MV-4-11 (cell line): Measurements from ENCODE around the gene CDK5RAP1.
"Not testable (repeated sequence)": the region's sequence is repeated elsewhere in the genome, so short reads cannot be mapped to it uniquely, and the experiment has no call there.

Experiments used
- DNase-seq: peaks from one replicate; lab custom pipeline; 2025; lab: John Stamatoyannopoulos, UW

The CDK5RAP1 gene

DNA sequence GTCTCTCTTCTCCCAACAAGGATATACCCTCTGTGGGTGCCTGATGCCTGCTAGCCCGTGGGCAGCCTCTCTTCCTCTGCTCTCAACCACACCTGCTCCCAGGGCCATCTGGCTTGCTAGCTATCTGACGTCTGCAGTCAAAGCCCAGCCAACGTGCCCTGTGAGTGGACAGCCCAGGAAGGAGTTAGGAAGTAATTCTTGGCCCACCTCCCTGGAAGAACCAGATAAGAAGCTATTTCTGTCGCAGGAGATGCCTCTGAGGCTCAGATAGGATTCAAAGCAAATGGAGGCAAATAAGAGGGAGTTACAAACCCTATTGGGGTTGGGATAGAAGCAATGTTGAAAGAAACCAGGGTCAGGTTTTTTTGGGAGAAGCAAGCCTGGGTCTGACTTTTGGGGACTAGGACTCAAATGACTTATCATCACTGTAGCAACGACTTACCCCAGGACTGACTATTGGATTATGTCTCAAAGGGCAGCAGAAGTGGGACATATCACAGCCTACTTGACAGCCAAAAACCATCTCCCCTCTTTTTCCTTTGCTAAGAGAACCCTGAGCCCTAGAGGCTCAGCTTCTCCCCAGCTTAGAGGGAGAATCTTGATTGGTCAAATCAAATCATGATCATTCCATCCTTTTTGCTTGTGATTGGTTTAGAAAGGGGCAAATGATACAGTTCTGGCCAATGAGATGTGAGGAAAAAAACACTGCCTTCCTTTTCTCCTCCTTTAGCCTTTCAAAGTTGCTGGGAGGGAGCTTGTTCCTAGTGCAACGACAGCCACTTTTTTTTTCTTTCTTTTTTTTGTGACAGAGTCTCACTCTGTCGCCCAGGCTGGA is 18.0 kb upstream of the CDK5RAP1 start:
- DNase-seq: no peak

DNA sequence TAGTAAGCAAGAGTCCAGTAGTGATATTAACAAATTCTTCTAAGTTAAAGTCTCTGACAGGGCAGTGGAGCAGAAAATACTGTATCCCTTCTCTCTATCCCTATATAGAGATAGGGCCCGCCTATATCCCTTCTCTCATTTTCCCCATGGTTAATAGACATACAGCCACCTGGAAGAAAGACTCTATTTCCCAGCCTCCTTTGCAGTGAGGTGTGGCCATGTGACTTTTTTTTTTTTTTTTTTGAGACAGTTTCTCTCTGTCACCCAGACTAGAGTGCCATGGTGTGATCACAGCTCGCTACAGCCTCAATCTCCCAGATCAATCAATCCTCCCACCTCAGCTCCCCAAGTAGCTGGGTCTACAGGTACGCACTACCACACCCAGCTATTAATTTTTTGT is 16.7 kb upstream of the CDK5RAP1 start:
- no peak for DNase-seq

DNA sequence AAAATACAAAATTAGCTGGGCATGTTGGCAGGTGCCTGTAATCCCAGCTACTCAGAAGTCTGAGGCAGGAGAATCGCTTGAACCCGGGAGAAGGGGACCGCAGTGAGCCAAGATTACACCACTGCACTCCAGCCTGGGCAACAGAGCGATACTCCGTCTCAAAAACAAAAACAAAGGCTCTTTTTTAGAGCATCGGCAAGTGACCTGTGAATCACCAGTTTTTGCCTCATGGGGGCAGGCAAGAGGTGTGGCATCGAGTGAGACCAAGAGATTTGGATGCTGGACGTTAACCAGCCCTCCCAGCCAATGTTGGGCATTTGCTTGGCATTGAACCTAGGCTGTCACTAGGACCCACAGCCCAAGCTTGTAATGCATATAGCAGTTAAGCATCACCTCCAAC is 14.6 kb upstream of the CDK5RAP1 start:
- peak; percentile 5 for DNase-seq

DNA sequence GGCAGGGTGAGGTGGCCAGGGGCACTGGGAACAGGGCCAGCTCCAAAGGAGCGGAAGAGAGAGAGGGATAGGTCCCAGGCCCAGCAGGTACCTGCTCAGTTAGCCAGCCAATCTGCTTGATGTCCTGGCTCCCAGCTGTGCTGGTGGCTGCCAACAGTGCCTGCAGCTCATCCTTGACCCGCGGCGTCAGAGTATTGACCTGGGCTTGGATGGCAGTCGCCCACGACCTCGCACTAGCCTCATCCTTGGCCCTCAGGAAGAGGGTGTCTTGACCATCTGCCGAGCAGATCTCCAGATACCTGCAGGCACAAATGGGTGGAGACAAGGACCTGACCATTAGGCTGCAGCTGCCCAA is 11.1 kb upstream of the CDK5RAP1 start:
- DNase-seq: no peak

DNA sequence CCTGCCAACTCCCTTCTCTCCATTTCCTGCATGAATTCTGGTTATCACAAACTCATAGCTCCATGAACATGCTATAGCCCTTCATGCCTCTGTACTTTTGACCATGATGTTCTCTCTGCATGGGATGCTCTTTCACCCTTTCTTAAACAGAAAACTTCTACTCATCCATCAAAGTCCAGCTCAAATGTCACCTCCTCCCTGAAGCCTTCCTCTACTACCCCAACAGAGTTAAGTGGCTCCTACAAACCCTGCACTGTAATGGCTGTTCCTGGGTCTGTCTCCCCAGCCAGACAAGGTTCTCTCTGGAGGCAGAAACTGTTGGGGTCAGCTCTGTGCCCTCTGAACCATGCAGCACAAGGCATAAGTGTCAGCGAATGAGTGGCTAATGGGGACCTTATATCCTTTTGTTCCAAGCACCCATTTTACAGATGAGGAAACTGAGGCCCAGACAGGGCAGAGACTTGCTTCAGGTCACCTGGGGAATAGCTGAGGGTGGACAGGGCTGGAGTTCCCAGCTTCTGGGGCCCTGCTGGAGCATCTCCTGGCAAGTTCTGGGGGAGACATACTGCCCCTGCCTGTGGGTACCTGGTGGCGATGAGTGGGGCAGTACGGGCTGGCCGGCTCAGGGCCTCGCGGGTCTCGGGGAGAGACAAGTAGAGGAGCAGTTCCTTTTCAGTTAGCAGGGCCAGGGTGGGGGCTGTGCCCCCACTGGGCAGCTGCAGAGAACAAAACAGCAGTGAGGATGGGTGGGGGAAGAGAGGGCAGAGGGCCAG is 10.6 kb upstream of the CDK5RAP1 start:
- DNase-seq: no peak

DNA sequence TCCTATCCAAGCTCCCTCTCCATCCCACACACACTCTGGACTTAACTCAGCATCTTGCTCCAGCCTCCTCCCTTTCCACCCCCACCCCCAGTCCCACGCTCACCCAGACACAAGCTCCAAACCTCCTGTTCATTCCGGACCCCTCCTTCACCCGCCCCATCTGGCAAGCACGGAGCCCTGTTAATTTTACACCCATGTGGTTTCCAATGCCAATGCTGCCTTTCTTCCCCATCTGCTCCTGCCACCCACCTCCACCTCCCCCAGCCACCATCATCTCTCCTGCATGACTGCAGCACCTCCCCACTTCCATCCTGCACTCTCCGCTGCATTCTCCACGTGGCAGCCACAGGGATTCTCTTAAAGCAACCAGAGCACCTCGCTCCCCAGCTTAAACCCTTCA is 9.9 kb upstream of the CDK5RAP1 start:
- DNase-seq: no peak

DNA sequence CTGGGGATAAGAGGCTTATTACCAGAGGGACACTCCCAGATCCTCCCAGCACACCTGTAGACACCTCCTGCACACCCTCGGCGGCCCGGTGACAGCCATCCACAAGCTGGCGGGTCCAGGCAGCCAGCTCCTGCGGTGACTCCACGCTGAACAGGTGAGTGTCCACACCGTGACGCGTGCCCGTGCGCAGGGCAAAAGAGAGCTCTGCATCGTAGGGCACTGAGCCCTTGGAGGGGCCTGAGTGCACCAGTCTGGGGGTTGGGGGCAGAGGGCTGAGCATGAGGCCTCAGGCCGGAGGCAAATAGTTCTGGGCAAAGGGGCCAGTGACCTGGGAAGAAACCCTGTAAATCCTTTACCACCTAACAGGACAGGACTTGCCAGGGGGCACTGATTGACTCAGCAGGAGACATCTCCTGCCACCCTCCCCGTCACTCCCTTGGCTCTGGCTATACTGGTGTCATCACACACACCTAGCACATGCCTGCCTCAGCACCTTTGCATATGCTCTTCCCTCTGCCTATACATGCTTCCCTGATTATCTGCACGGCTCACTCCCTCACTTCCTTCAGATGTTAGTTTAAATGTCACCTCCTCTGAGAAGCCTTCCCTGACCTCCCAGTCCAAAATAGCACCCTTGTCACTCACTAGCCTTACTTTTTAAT is 8.9 kb upstream of the CDK5RAP1 start:
- DNase-seq: no peak

DNA sequence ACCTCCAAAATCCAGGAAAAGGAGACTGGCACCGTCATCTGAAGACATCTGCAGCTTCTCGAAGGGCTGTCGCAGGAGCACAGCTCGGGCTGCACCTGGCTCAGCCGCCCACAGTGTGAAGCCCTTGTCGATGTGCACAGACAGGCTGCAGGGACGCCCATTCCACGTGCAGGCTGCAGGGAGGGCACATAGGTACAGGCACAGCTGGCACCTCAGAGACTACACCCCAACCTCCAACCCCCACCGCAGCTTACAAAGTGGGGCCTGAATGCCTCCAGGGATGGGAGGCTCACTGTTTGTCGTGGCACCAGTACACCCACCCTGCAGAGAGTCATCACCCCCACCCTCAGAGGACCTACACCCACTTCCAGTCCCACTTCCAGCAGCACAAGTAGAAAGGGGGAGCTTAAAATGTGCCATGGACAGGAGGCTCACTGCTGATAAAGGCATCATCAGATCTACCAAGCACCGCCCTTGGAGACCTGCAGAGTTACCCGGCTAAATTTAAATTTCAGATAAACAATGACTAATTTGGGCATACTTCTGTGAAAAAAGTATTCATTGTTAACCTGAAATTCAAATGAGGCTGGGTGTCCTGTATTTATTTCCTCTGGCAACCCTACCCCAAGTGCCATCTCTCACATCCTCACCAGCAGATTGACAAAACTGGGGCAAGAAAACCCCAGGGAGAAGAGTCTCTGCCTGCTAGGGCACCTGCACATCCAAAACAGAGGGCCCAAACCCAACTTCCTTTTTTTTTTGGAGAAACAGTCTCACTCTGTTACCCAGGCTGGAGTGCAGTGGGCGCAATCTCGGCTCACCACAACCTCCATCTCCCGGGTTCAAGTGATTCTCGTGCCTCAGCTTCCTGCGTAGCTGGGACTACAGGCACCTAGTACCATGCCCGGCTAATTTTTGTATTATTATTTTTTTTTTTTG is 7.7 kb upstream of the CDK5RAP1 start:
- peak; percentile 71 for DNase-seq

DNA sequence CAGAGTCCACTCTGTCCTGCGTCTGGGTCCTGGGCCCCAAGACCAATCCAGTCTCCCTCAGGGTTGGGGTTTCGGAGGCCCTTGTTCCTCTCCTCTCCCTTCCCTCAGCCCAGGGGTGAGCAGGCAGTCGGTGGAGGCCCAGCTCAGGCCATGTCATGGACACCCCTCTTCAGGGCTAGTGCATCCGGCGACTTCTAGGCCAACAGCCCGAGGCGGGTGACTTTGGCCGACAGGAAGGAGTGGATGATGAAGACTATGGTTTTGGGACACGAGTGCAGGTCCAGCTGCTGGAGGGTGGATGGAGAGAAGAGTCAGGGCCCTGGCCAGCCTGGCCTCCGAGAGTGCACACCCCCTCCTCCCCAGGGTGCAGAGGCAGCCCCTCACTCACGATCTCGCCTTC is 7.0 kb upstream of the CDK5RAP1 start:
- no peak for DNase-seq

DNA sequence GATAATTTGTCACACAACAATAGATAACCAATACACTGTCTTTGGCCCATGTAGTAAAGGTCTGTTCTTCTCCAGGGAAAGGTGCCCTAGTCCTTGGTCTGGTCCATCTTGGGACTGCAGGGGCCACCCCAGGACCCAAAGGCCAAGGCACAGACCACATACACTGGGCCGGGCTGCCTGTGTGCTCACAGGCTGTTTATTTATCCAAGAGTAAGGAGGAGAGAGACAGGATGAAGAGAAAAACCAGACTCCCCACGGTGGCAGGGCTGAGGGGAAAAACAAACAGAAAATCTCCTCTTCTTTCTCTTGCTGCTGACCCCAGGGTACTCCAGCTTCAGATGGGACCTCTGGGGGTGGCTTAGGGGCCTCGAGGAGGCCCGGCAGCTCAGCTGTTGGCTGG is 6.5 kb upstream of the CDK5RAP1 start:
- no peak for DNase-seq

DNA sequence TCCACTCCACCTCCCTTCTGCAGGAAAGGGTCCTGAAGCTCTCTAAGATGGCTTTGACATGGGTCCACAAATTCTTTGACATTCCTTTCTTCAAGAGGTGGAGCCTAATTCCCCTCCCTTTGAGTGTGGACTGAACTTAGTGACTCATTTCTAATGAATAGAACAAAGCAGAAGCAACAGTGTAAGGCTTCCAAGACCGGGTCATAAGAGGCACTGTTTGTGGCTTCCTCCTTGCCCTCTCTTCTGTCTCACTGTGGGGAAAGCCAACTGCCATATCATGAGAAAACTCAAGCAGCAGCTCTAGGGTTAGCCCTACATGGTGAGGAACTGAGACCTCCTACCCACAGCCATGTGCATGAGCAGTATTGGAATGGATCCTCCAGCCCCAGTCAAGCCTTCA is 5.9 kb upstream of the CDK5RAP1 start:
- DNase-seq: peak; percentile 96

DNA sequence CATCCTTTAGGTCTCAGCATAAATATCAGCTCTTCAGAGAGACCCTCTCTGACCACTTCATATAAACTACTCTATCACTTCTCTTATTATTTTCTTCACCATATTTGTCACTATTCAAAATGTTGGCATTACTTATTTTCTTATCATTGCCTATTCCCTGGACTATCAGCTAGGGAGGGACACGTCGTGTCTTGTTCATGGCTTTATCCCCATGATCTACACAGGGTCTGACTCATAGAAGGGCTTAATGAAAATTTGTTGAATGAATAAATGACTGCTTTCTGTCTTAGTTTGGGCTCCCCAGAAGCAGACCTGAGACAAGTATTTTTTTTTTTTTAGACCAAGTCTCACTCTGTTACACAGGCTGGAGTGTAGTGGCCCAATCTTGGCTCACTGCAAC is 3.0 kb upstream of the CDK5RAP1 start:
- no peak for DNase-seq

DNA sequence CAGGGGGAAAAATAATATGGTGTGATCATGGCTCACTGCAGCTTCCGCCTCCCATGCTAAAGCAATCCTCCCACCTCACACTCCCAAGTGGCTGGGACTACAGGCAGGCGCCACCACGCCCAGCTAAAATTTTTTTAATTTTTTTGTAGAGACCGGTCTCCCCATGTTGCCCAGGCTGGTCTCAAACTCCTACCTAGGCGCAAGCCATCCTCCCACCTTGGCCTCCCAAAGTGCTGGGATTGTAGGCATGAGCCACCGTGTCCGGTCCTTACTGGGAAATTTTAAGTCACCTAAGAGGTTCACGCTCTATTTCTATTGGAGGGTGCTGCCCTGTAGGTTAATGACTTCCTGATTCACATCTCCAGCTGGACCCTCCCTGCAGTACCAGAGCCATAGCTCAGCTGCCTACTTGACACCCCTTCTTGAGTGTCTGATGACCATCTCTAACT is 626 bp upstream of the CDK5RAP1 start:
- DNase-seq: no peak

DNA sequence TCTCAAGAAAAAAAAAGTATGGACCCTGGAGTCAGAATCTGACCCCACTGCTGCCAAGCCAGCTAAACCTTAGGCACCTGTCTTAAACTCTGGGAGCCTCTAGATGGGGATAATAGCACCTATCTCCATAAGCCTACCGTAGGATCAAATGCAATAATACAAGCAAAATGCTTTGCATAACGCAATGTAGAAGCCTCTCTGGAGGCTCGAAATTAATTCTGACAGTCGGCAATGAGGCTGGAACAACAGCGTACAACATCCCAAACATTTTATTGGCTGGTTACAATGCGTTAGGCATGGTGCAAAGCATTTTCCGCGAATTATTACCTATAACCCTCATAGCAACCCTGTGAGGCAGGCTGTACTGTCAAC is 521 bp downstream of the CDK5RAP1 start:
- no peak for DNase-seq

DNA sequence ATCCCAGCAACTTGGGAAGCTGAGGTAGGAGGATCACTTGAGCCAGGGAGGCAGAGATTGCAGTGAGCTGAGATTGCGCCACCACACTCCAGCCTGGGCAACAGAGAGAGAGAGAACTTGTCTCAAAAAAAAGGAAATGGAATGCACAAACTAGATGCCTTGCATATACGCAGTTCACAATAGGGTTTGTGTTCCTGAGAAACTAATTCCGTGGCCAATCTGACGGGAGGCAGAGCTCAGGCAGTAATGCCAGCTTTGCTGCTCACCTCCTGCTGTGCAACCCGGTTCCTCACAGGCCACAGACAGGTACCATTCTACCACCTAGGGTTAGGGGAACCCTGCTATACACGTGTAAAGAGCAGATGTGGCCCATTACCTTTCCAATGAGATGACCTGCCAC is 1.4 kb downstream of the CDK5RAP1 start:
- peak; percentile 60 for DNase-seq

DNA sequence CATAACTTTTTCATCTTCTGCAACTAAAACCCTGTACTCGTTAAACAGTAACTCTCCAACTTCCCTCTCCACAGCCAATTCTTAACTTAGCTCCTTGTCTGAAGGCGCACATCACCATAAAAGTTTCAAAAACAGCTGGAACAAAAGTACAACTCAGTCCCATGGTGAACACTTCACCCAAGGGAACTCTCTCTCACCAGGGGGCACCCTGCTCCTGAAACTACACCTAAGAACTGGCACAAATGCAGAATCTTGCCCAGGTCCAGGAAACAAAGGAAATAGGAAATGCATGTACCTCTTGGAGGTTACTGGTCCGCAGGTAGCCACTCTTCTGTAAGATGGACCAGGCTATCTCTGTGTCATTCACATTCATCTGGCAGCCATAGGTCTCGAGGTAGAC is 6.6 kb downstream of the CDK5RAP1 start:
- DNase-seq: no peak

DNA sequence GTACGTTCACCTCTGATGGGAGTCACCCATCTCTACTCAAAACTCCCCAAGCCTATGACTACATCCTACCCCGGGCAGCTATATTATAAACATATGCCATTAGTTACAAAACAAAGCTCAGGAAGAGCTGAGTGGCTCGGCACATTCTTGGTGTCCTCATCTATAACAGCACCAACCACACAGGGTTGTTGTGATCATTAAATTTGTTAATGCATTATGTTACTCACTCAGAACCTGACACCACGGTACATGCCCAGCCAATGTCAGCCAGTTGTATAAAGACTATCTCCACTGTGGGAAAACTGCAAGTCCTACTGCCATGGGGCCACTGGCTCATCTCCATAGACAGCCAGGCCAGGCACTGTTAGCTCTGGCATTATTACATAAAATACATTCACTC is 7.7 kb downstream of the CDK5RAP1 start:
- no peak for DNase-seq

DNA sequence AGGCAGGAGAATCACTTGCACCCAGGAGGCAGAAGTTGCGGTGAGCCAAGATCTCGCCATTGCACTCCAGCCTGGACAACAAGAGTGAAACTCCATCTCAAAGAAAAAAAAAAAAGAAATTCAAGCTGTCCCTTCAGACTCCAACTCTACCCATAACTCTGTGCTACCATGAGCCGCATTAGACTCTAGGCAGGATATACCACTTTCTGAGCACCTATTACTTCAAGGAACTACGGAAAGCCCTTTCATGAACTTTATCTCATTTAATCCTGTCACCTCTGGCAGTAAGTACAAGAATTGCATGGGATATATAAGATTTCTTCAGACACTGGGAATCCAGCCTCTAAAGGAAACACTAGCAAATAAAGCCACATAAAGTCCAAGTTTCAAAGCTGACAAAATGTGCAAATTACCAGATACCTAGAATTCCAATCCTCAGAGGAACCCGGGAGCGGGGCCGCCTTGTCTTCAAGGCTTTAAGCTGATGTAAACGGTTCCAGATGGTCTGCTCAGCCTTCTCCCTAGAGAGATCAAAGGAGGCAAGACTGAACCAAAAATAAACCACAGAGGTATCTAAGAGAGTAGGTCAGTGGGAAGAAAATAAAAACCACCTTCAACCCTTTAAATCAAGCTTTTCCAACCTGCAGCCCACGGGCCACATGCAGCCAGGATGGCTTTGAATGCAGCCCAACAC is 9.4 kb downstream of the CDK5RAP1 start:
- no peak for DNase-seq

DNA sequence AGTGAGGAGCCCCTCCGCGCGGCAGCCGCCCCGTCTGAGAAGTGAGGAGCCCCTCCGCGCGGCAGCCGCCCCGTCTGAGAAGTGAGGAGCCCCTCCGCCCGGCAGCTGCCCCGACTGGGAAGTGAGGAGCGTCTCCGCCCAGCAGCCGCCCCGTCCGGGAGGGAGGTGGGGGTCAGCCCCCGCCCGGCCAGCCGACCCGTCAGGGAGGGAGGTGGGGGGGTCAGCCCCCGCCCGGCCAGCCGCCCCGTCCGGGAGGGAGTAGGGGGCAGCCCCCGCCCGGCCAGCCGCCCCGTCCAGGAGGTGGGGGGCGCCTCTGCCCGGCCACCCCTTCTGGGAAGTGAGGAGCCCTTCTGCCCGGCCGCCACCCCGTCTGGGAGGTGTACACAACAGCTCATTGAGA is 12.0 kb downstream of the CDK5RAP1 start:
- DNase-seq: not testable (repeated sequence)

DNA sequence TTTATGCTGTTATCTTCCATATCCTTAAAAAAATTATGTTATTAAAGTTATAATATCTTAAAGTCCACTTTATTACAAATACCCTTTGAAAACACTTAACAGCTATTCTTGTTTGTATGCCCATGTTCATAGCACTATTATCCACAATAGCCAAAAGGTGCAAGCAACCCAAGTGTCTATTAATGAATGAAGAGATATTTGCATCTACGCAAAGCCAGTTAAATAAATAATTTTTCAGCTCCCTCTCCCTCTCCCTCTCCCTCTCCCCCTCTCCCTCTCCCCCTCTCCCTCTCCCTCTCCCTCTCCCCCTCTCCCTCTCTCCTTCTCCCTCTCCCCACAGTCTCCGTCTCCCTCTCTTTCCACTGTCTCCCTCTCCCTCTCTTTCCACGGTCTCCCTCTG is 13.1 kb downstream of the CDK5RAP1 start:
- no peak for DNase-seq

DNA sequence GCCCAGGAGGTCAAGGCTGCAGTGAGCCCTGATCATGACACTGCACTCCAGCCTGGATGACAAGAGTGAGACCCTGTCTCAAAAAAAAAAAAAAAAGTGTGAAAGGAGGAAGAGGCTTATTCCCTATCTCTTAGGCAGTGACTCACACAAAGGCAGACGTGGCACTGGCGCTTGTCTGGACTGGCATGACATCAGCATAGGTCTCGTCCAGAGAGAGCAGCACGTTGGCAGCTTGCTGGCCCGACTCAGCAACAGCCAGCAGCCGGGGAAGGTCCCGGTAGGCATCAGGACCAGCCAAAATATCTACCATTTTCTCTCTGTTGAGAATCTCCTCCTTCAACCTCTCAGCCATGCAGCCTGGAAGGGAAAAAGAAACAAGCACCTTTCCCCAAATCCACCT is 14.1 kb downstream of the CDK5RAP1 start:
- no peak for DNase-seq
